Neural progenitor cell (in vitro differentiated cells): ENCODE data around the gene OR52A1.
"Not testable (repeated sequence)": the region's sequence is repeated elsewhere in the genome, so short reads cannot be mapped to it uniquely, and the experiment has no call there.

Experiments
- EZH2 ChIP-seq: fragments of 200-600 bp; sonication (generic); IDR thresholded peaks from 2 replicates; pipeline ENCODE4 v1.6.1; 2017; ENCODE audit warnings: antibody characterized with exemption, mild to moderate bottlenecking, moderate library complexity
- TF ChIP-seq, protein P1 (sequence below): fragments of 200-600 bp; sonication (generic); IDR thresholded peaks from 2 replicates; pipeline ENCODE4 v1.5.1; 2017; ENCODE audit warnings: antibody characterized with exemption, mild to moderate bottlenecking

- TF ChIP-seq, protein P1, sequence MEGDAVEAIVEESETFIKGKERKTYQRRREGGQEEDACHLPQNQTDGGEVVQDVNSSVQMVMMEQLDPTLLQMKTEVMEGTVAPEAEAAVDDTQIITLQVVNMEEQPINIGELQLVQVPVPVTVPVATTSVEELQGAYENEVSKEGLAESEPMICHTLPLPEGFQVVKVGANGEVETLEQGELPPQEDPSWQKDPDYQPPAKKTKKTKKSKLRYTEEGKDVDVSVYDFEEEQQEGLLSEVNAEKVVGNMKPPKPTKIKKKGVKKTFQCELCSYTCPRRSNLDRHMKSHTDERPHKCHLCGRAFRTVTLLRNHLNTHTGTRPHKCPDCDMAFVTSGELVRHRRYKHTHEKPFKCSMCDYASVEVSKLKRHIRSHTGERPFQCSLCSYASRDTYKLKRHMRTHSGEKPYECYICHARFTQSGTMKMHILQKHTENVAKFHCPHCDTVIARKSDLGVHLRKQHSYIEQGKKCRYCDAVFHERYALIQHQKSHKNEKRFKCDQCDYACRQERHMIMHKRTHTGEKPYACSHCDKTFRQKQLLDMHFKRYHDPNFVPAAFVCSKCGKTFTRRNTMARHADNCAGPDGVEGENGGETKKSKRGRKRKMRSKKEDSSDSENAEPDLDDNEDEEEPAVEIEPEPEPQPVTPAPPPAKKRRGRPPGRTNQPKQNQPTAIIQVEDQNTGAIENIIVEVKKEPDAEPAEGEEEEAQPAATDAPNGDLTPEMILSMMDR = not testable (repeated sequence)
- not testable (repeated sequence) for TF ChIP-seq EZH2
Measured at GRCh38 chr11:5165898-5166297, 11.3 kb upstream of the OR52A1 start.
